Measurements from ENCODE around the gene FGFR1OP2.

DNA sequence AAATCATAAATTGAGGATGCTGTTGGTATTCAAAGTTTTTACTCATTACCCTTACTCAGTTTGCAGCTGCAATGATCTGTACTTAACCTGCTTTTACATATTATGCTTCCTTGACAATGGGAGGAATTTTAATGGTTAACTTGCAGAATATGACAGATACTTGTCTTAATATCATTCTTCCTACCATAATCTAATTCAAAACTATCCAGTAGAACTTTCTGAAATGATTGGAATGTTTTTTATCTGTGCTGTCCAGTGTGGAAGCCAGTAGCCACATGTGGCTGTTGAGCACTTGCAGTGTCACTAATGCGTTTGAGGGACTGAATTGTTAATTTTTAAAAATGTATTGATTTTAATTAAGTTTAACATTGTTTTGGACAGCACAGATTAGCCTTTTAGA, 23.5 kb downstream of the FGFR1OP2 start:
- TF ChIP-seq POLR2A (IDR thresholded peaks at IDR 0.05) (no peak), EP300 (IDR thresholded peaks at IDR 0.05) (no peak)
- TF ChIP-seq, protein P1, sequence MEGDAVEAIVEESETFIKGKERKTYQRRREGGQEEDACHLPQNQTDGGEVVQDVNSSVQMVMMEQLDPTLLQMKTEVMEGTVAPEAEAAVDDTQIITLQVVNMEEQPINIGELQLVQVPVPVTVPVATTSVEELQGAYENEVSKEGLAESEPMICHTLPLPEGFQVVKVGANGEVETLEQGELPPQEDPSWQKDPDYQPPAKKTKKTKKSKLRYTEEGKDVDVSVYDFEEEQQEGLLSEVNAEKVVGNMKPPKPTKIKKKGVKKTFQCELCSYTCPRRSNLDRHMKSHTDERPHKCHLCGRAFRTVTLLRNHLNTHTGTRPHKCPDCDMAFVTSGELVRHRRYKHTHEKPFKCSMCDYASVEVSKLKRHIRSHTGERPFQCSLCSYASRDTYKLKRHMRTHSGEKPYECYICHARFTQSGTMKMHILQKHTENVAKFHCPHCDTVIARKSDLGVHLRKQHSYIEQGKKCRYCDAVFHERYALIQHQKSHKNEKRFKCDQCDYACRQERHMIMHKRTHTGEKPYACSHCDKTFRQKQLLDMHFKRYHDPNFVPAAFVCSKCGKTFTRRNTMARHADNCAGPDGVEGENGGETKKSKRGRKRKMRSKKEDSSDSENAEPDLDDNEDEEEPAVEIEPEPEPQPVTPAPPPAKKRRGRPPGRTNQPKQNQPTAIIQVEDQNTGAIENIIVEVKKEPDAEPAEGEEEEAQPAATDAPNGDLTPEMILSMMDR (IDR thresholded peaks at IDR 0.05), result no peak

Measured in stomach (tissue), 4 donors.